ENCODE data around the gene ICOSLG.

The ICOSLG gene

GRCh38 chr21:44263221-44263760 is 22.5 kb upstream of the ICOSLG start:
- no peak for DNase-seq (ENCODE audit: low read depth)
- no peak overlapping the region for H3K4me3 ChIP-seq (ENCODE audit: low read depth, low read length)
- TF ChIP-seq CTCF (IDR thresholded peaks at IDR 0.05; ENCODE audit: low read depth, low read length, missing control alignments), result no peak

GRCh38 chr21:44262338-44263056 is 21.8 kb upstream of the ICOSLG start:
- no peak overlapping the region for H3K4me3 ChIP-seq (ENCODE audit: low read depth, low read length)
- TF ChIP-seq CTCF (IDR thresholded peaks at IDR 0.05; ENCODE audit: low read depth, low read length, missing control alignments), result no peak
- no peak for DNase-seq (ENCODE audit: low read depth)

GRCh38 chr21:44261675-44262295 is 21.0 kb upstream of the ICOSLG start, which contains the start of gene DNMT3L:
DNMT3L (minus strand) TSS chr21:44261897; CDS start chr21:44261259, 638 bp downstream.
- no peak for TF ChIP-seq CTCF (IDR thresholded peaks at IDR 0.05; ENCODE audit: low read depth, low read length, missing control alignments)
- no peak within 1 kb of the TSS for H3K4me3 ChIP-seq (ENCODE audit: low read depth, low read length)
- no peak for DNase-seq (ENCODE audit: low read depth)

- no peak for DNase-seq (ENCODE audit: low read depth)
- no peak for TF ChIP-seq CTCF (IDR thresholded peaks at IDR 0.05; ENCODE audit: low read depth, low read length, missing control alignments)
- no peak overlapping the region for H3K4me3 ChIP-seq (ENCODE audit: low read depth, low read length)
These were observed 20.3 kb upstream of the ICOSLG start for GRCh38 chr21:44260791-44261631.

GRCh38 chr21:44260066-44260465 is 19.3 kb upstream of the ICOSLG start:
- no peak for DNase-seq (ENCODE audit: low read depth)
- TF ChIP-seq CTCF (IDR thresholded peaks at IDR 0.05; ENCODE audit: low read depth, low read length, missing control alignments), result no peak
- no peak overlapping the region for H3K4me3 ChIP-seq (ENCODE audit: low read depth, low read length)

- TF ChIP-seq CTCF (IDR thresholded peaks at IDR 0.05; ENCODE audit: low read depth, low read length, missing control alignments), result no peak
- H3K4me3 ChIP-seq (ENCODE audit: low read depth, low read length), result no peak overlapping the region
- no peak for DNase-seq (ENCODE audit: low read depth)
These were observed 18.5 kb upstream of the ICOSLG start for GRCh38 chr21:44259082-44259705.

Measured in GM12864 (cell line).